Measurements from ENCODE around the gene ACTR10.

DNA sequence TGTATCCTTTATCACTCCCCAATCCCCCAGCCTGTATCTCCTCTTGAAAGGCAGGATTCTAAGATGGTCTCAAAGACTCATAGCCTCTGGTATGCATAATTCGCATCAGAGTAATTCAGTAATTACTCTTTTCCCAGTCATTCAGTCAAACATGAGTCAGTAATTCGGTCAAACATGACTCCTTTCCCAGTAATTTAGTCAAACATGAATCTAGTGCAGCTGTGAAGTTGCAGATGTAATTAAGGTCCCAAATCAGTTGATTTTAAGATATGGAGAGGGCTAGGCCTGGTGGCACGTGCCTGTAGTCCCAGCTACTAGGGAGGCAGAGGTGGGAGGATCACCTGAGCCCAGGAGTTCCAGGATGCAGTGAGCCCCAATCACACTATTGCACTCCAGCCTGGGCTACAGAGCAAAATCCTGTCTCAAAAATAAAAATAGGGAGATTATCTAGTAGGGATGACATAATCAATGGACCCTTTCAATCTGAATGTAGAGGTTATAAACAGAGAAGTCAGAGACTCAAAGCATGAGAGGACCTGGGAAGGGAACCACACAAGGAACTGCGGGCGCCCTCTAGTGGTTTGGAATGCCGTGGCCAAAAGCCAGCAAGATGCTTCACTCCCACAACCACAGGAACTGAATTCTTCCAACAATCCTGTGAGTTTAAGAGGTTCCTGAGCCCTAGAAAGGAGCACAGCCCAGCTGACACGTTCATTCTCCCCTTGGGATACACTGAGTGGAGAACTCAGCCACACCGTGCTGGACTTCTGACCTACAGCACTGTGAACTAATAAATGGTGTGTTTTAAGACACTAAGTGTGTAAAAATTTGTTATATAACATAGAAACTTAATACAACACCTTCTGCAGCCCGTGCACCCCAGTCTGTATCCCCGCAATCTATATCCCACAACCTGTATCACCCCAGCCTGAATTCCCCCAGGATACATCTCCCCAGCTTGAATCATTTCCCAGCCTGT, 33.7 kb upstream of the ACTR10 start:
- TF ChIP-seq ZNF212 (CRISPR knock-in tag; IDR thresholded peaks at IDR 0.05) = no peak
- no peak for TF ChIP-seq MLLT1 (IDR thresholded peaks at IDR 0.05)
- TF ChIP-seq HDAC2 (IDR thresholded peaks at IDR 0.05) = no peak
- no peak for TF ChIP-seq CEBPZ (IDR thresholded peaks at IDR 0.05; ENCODE audit: borderline replicate concordance, low read depth, low read length)
